ENCODE results near the gene CYP2S1.

Gene CYP2S1

DNA sequence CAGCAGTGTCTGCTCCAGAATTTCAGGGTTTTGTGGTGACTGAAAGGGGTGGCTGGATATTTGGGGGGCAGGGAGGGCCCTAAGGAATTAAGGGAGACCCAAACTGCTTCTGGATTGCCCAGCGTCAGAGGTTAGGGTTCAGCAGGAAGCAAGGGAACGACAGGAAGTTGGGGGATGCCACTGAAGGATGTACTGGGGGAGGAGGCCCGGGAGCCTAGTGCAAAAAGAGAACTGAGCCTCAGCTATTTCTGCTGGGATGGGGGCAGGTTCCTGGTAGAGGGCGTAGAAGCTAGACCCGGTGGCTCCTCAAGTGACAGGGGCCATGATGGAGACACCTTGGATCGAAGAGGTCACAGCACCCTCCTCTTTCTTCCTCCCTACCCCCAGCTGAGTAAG lies 1.1 kb downstream of the CYP2S1 start:
- DNase-seq (ENCODE audit: low read depth) = no peak

DNA sequence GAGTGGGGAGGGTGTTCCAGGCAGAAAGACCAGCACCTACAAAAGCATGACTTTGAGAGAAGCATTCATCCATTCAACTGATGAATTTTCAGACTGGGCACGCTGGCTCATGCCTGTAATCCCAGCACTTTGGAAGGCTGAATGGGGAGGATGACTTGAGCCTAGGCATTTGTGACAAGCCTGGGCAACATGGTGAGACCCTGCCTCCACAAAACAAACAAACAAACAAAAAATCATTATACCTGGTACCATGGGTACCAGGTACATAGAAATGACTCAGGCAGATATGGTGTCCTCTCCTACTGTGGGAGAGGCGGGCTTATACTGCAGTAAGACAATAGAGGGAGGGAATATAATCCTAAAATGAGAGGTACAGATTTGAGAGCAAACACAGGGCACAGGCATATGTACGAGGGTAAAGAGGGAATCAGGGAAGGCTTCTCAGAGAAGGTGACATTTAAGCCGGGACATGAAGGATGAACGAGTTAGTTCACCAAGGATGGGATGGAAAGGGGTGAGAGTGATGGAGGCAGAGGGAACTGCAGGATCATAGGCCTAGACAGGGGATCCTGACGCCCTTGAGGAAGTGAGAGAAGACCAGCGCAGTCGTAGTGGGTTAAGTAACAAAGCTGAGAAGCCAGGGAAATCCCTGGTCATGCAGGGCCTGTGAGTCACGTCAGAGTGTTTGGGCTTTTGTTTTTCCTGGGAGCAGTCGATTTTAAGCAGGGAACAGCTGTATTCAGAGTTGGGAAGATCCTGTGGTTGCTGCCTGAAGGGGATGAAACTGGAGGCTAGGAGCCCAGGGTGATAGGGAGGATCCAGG lies 2.9 kb downstream of the CYP2S1 start:
- DNase-seq (ENCODE audit: low read depth) = no peak

GRCh38 chr19:41198559-41198958 lies 5.5 kb downstream of the CYP2S1 start:
- DNase-seq (ENCODE audit: low read depth) = no peak

GRCh38 chr19:41203371-41203770 lies 10.4 kb downstream of the CYP2S1 start:
- no peak for DNase-seq (ENCODE audit: low read depth)

- DNase-seq (ENCODE audit: low read depth) = peak; percentile 56
Measured at GRCh38 chr19:41204338-41204737, 11.3 kb downstream of the CYP2S1 start.

- DNase-seq (ENCODE audit: low read depth) = no peak
Measured at GRCh38 chr19:41205995-41206394, 13.0 kb downstream of the CYP2S1 start.

DNA sequence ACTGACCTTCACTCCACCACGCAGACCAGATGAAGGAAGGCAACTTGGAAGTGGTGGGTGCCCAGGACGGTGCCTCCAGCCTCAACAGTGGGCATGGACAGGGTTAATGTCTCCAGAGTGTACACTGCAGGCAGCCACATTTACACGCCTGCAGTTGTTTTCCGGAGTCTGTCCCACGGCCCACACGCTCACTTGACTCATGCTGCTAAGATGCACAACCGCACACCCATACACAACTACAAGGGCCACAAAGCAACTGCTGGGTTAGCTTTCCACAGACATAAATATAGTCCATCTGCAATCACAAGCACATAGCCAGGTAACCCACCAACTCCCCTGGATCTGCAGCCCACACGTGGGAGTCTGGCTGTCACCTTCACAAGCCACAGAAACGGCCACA lies 13.4 kb downstream of the CYP2S1 start:
- no peak for DNase-seq (ENCODE audit: low read depth)

DNA sequence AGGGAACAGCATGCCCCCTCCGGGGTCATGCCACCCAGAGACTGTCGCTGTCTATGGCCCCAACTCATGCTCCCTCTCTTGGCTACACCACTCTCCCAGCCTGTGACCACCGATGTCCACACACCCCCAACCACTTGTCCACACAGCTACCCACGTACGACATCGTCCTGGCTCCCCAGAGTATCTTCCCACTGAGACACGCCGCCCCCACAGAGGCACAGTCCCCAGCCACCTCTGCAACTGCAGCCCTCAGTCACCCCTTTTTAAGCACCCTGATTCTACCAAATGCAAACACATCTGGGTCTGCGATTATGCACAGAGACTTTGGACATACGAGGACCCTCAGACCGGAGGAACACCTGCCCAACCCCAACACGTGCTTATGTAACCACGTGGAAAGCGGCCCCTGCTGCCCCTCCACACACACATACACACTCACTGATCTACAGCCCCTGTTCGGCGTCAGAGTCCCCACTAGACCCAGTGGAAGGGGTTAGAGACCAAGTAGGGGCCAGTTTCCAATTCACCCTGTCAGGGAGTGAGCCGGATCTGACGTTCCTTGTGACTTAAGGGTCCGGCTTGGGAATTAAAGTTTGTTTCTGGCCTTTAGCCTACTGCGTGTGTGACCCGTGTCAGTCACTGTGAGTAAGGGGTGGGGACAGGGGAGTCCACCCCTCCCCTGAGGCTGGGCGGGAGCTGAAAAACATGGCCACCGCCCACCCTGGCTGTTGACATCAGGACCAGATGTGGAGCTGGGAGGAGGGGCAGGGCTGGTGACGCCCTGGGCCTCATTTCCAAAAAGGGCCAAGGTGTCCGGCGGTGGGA lies 14.1 kb downstream of the CYP2S1 start:
- DNase-seq (ENCODE audit: low read depth) = no peak

- no peak for DNase-seq (ENCODE audit: low read depth)
Measured at GRCh38 chr19:41214161-41214560, 21.1 kb downstream of the CYP2S1 start.

GRCh38 chr19:41217741-41218140 lies 24.7 kb downstream of the CYP2S1 start:
- no peak for DNase-seq (ENCODE audit: low read depth)

DNA sequence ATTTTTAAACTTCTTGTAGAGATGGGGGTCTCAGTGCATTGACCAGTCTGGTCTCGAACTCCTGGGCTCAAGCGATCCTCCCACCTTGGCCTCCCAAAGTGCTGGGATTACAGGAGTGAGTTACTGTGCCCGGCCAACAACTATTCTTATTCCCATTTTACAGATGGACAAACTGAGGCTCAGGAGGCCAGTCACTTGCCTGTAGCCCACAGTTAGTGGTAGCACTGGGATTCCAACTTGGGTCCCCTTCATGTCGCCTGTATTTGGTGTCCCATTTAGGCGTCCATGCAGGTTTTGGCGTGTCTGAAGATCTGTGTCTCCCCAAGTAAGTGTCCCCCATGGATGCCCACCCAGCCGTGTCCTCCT lies 25.2 kb downstream of the CYP2S1 start:
- no peak for DNase-seq (ENCODE audit: low read depth)

DNA sequence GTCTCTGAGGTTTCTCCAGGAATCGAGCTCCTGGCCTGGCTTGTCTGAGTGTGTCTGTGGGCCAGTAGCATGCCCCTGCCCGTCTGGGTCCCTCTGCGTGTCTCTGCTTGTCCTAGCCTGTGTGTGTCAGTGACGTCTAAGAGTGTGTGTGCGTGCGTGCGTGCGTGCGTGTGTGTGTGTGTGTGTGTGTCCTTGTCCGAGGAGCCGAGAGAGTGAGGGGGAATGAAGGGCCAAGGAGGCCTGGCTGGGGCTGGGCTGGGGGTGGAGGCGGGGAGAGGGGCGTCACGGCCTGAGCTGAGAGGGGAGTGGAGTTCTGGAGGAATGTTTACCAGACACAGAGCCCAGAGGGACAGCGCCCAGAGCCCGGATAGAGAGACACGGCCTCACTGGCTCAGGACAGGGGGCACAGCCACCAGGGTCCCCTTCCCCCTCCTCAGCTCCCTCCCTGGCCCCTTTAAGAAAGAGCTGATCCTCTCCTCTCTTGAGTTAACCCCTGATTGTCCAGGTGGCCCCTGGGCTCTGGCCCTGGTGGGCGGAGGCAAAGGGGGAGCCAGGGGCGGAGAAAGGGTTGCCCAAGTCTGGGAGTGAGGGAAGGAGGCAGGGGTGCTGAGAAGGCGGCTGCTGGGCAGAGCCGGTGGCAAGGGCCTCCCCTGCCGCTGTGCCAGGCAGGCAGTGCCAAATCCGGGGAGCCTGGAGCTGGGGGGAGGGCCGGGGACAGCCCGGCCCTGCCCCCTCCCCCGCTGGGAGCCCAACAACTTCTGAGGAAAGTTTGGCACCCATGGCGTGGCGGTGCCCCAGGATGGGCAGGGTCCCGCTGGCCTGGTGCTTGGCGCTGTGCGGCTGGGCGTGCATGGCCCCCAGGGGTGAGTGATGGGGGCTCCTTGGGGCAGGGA lies 25.8 kb downstream of the CYP2S1 start, which contains the start of gene AXL:
TSS of gene AXL (plus strand) at position 609 of the 893 bp plus-strand sequence. CDS start at position 779, 170 bp downstream.
- DNase-seq (ENCODE audit: low read depth) = no peak

DNA sequence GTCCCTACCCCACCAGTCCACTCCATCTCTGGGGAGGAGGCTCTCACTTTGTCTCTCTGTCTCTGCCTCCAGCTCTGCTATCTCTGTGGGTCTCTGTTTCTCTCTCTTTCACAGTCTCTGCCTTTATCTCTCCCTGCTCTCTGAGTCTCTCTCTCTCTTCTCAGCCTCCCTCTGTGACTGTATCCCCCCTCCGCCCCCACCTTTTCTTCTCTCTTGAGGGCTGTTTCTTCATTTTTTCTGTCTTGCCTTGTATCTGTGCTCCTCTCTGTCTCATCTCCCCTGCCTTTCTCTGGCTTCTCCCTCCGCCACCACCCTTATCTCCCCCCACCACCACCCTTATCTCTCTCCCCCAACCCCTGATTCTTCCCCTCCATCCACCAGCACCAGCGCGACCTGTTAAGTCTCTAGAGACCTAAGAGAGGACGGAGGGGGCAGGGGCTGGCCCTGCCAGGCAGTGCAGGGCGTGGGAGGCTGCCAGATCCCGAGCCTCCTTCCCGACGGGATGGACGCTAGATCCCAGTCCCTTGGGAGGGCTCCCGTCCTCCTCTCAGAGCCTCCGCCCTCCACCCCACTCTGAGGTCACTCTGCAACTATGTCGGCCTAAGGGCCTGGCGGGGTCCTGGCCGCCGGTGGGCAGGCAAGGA lies 27.0 kb downstream of the CYP2S1 start:
- no peak for DNase-seq (ENCODE audit: low read depth)

GRCh38 chr19:41220811-41221210 lies 27.8 kb downstream of the CYP2S1 start:
- DNase-seq (ENCODE audit: low read depth) = no peak

DNA sequence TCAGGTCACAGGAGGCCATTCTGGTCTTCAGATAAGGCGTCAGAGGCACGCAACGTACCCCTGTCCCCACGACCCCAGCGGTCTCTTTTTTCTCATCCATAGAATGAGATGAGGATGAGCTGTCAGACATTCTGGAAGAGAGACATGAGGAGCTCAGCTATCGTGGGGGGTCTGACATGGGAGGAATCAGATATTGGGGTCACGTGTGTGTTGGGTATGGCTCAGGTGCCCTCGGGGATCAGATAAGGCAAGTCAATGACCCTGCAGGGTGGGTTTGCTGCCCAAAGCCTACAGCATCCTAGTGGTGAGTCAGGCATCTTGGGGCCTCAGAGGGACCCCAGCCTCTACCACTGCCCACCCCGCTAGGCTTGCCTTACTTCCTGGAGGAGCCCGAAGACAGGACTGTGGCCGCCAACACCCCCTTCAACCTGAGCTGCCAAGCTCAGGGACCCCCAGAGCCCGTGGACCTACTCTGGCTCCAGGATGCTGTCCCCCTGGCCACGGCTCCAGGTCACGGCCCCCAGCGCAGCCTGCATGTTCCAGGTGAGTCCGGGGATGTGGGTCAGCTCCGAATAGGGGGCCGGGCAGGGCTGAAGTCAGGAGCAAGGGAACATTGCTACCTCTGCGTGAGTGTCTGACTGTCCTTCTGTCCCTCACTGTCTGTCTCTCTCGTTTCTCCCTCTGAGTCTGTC lies 28.6 kb downstream of the CYP2S1 start:
- DNase-seq (ENCODE audit: low read depth) = no peak

DNA sequence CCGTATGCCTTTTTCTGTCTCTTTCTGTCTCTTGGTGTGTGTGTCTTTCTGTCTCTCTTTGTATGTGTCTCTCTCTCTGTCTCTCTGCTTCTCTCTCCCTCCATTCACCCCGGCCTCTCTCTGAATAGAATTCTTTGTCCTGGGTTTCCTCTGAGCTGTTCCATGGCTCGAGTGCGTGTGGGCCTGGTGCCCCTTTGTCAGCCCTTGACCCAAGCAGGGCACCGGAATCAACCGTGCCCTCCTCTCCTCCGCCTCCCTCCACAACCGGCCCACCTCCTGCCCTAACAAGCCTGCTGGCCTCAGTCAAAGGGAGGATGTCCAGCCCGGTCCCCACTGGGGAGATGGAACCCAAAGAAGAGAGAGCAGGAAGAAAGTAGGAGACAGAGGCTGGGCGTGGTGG lies 29.2 kb downstream of the CYP2S1 start:
- no peak for DNase-seq (ENCODE audit: low read depth)

- DNase-seq (ENCODE audit: low read depth) = no peak
Measured at GRCh38 chr19:41223431-41224234, 30.6 kb downstream of the CYP2S1 start.

GRCh38 chr19:41224632-41225031 lies 31.6 kb downstream of the CYP2S1 start:
- DNase-seq (ENCODE audit: low read depth) = no peak

DNA sequence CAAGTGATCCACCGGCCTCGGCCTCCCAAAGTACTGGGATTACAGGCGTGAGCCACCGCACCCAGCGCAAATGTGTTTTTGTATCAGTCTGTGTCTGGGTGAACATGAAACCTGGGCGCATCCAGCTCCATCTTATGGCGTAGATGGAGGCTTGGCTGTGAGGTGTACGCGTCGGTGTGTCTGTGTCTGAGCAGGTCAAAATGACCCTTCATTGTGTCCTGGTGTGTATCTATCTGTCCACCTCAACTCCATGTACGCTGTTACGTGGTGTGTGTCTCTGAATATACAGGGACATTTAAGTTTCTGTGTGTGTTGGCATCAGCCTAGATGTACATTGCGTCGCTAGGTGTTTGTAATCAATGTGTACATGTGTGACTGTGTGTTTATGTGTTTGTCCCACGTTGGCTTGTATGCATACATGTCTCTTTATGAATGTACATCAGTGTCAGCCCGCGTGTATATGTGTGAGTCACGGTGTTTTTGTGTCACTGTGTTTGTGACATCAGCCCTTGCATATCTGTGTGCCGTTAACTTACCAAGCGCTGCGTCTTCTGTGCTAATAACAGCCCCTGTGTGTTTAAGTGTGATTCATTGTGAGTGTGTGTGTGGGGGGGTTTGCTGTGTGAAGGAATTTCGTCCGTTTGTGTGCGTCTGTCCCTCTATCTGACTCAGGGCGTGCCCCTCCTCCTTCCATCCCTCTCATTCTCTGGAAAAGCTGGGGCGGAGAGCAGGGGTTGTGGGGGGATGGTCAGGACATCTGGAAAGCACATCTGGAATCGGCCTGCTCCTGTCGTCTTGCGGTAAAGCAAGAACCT lies 32.4 kb downstream of the CYP2S1 start:
- peak; percentile 29 for DNase-seq (ENCODE audit: low read depth)
